Renal cortex interstitium (tissue), 15 donors: Measurements from ENCODE around the gene SLC22A17. TPM values are rescaled to one million over a fixed set of nuclear protein-coding genes. Genes with fewer than 3 reads are reported as not detected.
"Not testable (repeated sequence)": the region's sequence is repeated elsewhere in the genome, so short reads cannot be mapped to it uniquely, and the experiment has no call there.

Source experiments
- DNase-seq, 11 donors: peaks; one replicate each; pipeline ENCODE4 v3.0.0-alpha.2; 2013; ENCODE audit warnings: low read depth in 9 of 11, low spot score in 4 of 11; ENCODE audit errors: extremely low read depth in 1 of 11
- long read RNA-seq, 16 experiments: transcript quantifications; one replicate each; lab custom pipeline, GENCODE V29; 2026
- polyA plus RNA-seq, 3 donors: library from polyadenylated mRNA; unstranded; fragments of 120-200 nt; gene quantifications; one replicate each; pipeline ENCODE4 v1.2.1, GENCODE V29; 2013; ENCODE audit not compliant: insufficient read length in 3 of 3

SLC22A17 gene
- 10 to 100 TPM; 50.0 to 79.3 (median 58.6) TPM for polyA plus RNA-seq
- long read RNA-seq, donor 1, transcript SLC22A17-202 (10 exons, 2,238 nt): major isoform, 6 of 6 reads
- long read RNA-seq, donor 1, partial matches to known transcripts: 0 of 6 reads
- long read RNA-seq, donor 1, other reads (novel, unspliced or antisense): 0 of 6 reads
- long read RNA-seq, donor 2, partial matches to known transcripts: 0 of 4 reads
- long read RNA-seq, donor 2, other reads (novel, unspliced or antisense): 0 of 4 reads
- long read RNA-seq, donor 3, transcript SLC22A17-202 (10 exons, 2,238 nt): major isoform, 9 of 12 reads
- long read RNA-seq, donor 3, partial matches to known transcripts: 0 of 12 reads
- long read RNA-seq, donor 3, other reads (novel, unspliced or antisense): 0 of 12 reads
- long read RNA-seq, donor 4, transcript SLC22A17-202 (10 exons, 2,238 nt): major isoform, 8 of 17 reads
- long read RNA-seq, donor 4, partial matches to known transcripts: 5 of 17 reads
- long read RNA-seq, donor 4, other reads (novel, unspliced or antisense): 0 of 17 reads
- long read RNA-seq, donor 5: 0 reads
- long read RNA-seq, donor 6, transcript SLC22A17-202 (10 exons, 2,238 nt): major isoform, 8 of 13 reads
- long read RNA-seq, donor 6, partial matches to known transcripts: 0 of 13 reads
- long read RNA-seq, donor 6, other reads (novel, unspliced or antisense): 0 of 13 reads
- long read RNA-seq, donor 7, transcript SLC22A17-202 (10 exons, 2,238 nt): major isoform, 10 of 12 reads
- long read RNA-seq, donor 7, partial matches to known transcripts: 0 of 12 reads
- long read RNA-seq, donor 7, other reads (novel, unspliced or antisense): 0 of 12 reads
- long read RNA-seq, donor 8: 0 reads
- long read RNA-seq, donor 9, transcript SLC22A17-202 (10 exons, 2,238 nt): major isoform, 7 of 14 reads
- long read RNA-seq, donor 9, partial matches to known transcripts: 5 of 14 reads
- long read RNA-seq, donor 9, other reads (novel, unspliced or antisense): 0 of 14 reads
- long read RNA-seq, donor 10, transcript SLC22A17-202 (10 exons, 2,238 nt): major isoform, 5 of 21 reads
- long read RNA-seq, donor 10, partial matches to known transcripts: 13 of 21 reads
- long read RNA-seq, donor 10, other reads (novel, unspliced or antisense): 0 of 21 reads
- long read RNA-seq, donor 11, transcript SLC22A17-202 (10 exons, 2,238 nt): major isoform, 8 of 14 reads
- long read RNA-seq, donor 11, partial matches to known transcripts: 0 of 14 reads
- long read RNA-seq, donor 11, other reads (novel, unspliced or antisense): 0 of 14 reads
- long read RNA-seq, donor 12, transcript SLC22A17-202 (10 exons, 2,238 nt): major isoform, 6 of 8 reads
- long read RNA-seq, donor 12, partial matches to known transcripts: 0 of 8 reads
- long read RNA-seq, donor 12, other reads (novel, unspliced or antisense): 0 of 8 reads
- long read RNA-seq, donor 13: 0 reads
- long read RNA-seq, donor 14, partial matches to known transcripts: 0 of 1 reads
- long read RNA-seq, donor 14, other reads (novel, unspliced or antisense): 0 of 1 reads
- long read RNA-seq, donor 15, partial matches to known transcripts: 0 of 4 reads
- long read RNA-seq, donor 15, other reads (novel, unspliced or antisense): 0 of 4 reads
- long read RNA-seq, donor 16, transcript SLC22A17-202 (10 exons, 2,238 nt): major isoform, 19 of 61 reads
- long read RNA-seq, donor 16, transcript SLC22A17-204 (10 exons, 2,455 nt): minor isoform, 7 of 61 reads
- long read RNA-seq, donor 16, partial matches to known transcripts: 32 of 61 reads
- long read RNA-seq, donor 16, other reads (novel, unspliced or antisense): 0 of 61 reads

GRCh38 chr14:23352506-23353432 is at the start of gene SLC22A17:
Gene SLC22A17 (minus strand): TSS chr14:23352887.
- peak; percentile 68 to 90 (median 82) for DNase-seq

- no peak for DNase-seq
Measured at GRCh38 chr14:23401291-23401690, 48.6 kb upstream of the SLC22A17 start.

GRCh38 chr14:23400496-23401149 is 47.9 kb upstream of the SLC22A17 start:
- DNase-seq: not testable (repeated sequence)

- peak in 2 of 11 donors; percentile 6 to 8 for DNase-seq
Measured at GRCh38 chr14:23399591-23399990, 46.9 kb upstream of the SLC22A17 start.

GRCh38 chr14:23399136-23399535 is 46.4 kb upstream of the SLC22A17 start:
- DNase-seq: no peak

GRCh38 chr14:23398348-23398747 is 45.7 kb upstream of the SLC22A17 start:
- DNase-seq: no peak

- DNase-seq: no peak
Measured at GRCh38 chr14:23396781-23397407, 44.2 kb upstream of the SLC22A17 start.

GRCh38 chr14:23396126-23396525 is 43.4 kb upstream of the SLC22A17 start:
- DNase-seq: no peak

- DNase-seq: no peak
Measured at GRCh38 chr14:23392613-23393012, 39.9 kb upstream of the SLC22A17 start.

- DNase-seq: not testable (repeated sequence)
Measured at GRCh38 chr14:23389871-23390270, 37.2 kb upstream of the SLC22A17 start.

- no peak for DNase-seq
Measured at GRCh38 chr14:23389396-23389795, 36.7 kb upstream of the SLC22A17 start.

- DNase-seq: no peak
Measured at GRCh38 chr14:23388996-23389395, 36.3 kb upstream of the SLC22A17 start.

GRCh38 chr14:23387916-23388882 is 35.5 kb upstream of the SLC22A17 start:
- no peak for DNase-seq

GRCh38 chr14:23386999-23387398 is 34.3 kb upstream of the SLC22A17 start:
- no peak for DNase-seq

- not testable (repeated sequence) for DNase-seq
Measured at GRCh38 chr14:23386266-23386657, 33.6 kb upstream of the SLC22A17 start.
